Osteocyte (in vitro differentiated cells): Measurements from ENCODE around the gene MAML1. TPM values are rescaled to one million over a fixed set of nuclear protein-coding genes. Genes with fewer than 3 reads are reported as not detected.

Experiments
- DNase-seq: peaks from one replicate; pipeline ENCODE4 v3.0.0; 2021; ENCODE audit warnings: mixed read lengths; ENCODE audit not compliant: unreplicated experiment; ENCODE audit errors: extremely low spot score
- H3K27ac Mint-ChIP-seq: one replicate; pipeline ENCODE4 v1.8.0; 2021; ENCODE audit warnings: mild to moderate bottlenecking, mixed read lengths; ENCODE audit not compliant: unreplicated experiment
- H3K27me3 Mint-ChIP-seq: one replicate; pipeline ENCODE4 v1.8.0; 2021; ENCODE audit warnings: mixed read lengths; ENCODE audit not compliant: unreplicated experiment
- H3K36me3 Mint-ChIP-seq: one replicate; pipeline ENCODE4 v1.8.0; 2021; ENCODE audit warnings: mixed read lengths; ENCODE audit not compliant: unreplicated experiment
- H3K4me1 Mint-ChIP-seq: one replicate; pipeline ENCODE4 v1.8.0; 2021; ENCODE audit warnings: mixed read lengths; ENCODE audit not compliant: unreplicated experiment
- H3K4me3 Mint-ChIP-seq: one replicate; pipeline ENCODE4 v1.8.0; 2021; ENCODE audit warnings: mild to moderate bottlenecking, moderate library complexity, mixed read lengths; ENCODE audit not compliant: unreplicated experiment
- H3K9me3 Mint-ChIP-seq: one replicate; pipeline ENCODE4 v1.8.0; 2021; ENCODE audit warnings: mixed read lengths; ENCODE audit not compliant: unreplicated experiment
- CTCF ChIP-seq: fragments of 200-600 bp; sonication (generic); IDR thresholded peaks from 2 replicates; pipeline ENCODE4 v1.5.0; 2021; ENCODE audit warnings: antibody characterized with exemption, mild to moderate bottlenecking, moderate library complexity
- total RNA-seq: library from RNA; stranded (reverse); gene quantifications from 2 replicates; pipeline ENCODE4 v1.2.1, GENCODE V29; 2021

The MAML1 gene
- total RNA-seq, 1 donor from 2014 or later, result 34.1 TPM

GRCh38 chr5:179796877-179797608, 64.4 kb downstream of the MAML1 start:
- Mint-ChIP-seq H3K9me3 (no peaks in the 10 kb centered on the region), H3K4me3 (peak overlapping the region; percentile 60), H3K27ac (peak overlapping the region; percentile 58), H3K27me3 (no peaks in the 10 kb centered on the region), H3K4me1 (peaks cover 15% of the 10 kb centered on the region), H3K36me3 (peaks cover 15% of the 10 kb centered on the region)
- DNase-seq, result no peak
- TF ChIP-seq CTCF, result no peak

- H3K4me1 Mint-ChIP-seq, result peaks cover 15% of the 10 kb centered on the region
- no peak for TF ChIP-seq CTCF
- no peaks in the 10 kb centered on the region for H3K9me3 Mint-ChIP-seq
- no peak overlapping the region for H3K4me3 Mint-ChIP-seq
- no peak overlapping the region for H3K27ac Mint-ChIP-seq
- no peak for DNase-seq
- peaks cover 19% of the 10 kb centered on the region for H3K36me3 Mint-ChIP-seq
- H3K27me3 Mint-ChIP-seq, result no peaks in the 10 kb centered on the region
Measured at GRCh38 chr5:179797741-179798140, 65.1 kb downstream of the MAML1 start.

- H3K4me3 Mint-ChIP-seq, result no peak overlapping the region
- no peaks in the 10 kb centered on the region for H3K27me3 Mint-ChIP-seq
- H3K4me1 Mint-ChIP-seq, result peaks cover 14% of the 10 kb centered on the region
- peaks cover 20% of the 10 kb centered on the region for H3K36me3 Mint-ChIP-seq
- H3K9me3 Mint-ChIP-seq, result no peaks in the 10 kb centered on the region
- no peak for DNase-seq
- TF ChIP-seq CTCF, result no peak
- no peak overlapping the region for H3K27ac Mint-ChIP-seq
Measured at GRCh38 chr5:179798144-179798770, 65.6 kb downstream of the MAML1 start.

GRCh38 chr5:179798771-179799643, 66.4 kb downstream of the MAML1 start:
- Mint-ChIP-seq H3K4me3 (no peak overlapping the region), H3K9me3 (no peaks in the 10 kb centered on the region), H3K36me3 (peaks cover 20% of the 10 kb centered on the region), H3K4me1 (peaks cover 15% of the 10 kb centered on the region), H3K27ac (no peak overlapping the region), H3K27me3 (no peaks in the 10 kb centered on the region)
- no peak for DNase-seq
- TF ChIP-seq CTCF, result no peak

GRCh38 chr5:179799644-179799973, 67.0 kb downstream of the MAML1 start:
- H3K9me3 Mint-ChIP-seq, result no peaks in the 10 kb centered on the region
- peaks cover 21% of the 10 kb centered on the region for H3K4me1 Mint-ChIP-seq
- H3K27me3 Mint-ChIP-seq, result no peaks in the 10 kb centered on the region

More at GRCh38 chr5:179799644-179799973, 67.0 kb downstream of the MAML1 start:
- no peak overlapping the region for H3K27ac Mint-ChIP-seq
- H3K4me3 Mint-ChIP-seq, result no peak overlapping the region
- DNase-seq, result no peak
- TF ChIP-seq CTCF, result no peak
- peaks cover 20% of the 10 kb centered on the region for H3K36me3 Mint-ChIP-seq
